GM19438 (cell line): ENCODE results near the gene ITPR3.

Experiments used
- ATAC-seq: cut with Tn5 transposase; IDR thresholded peaks from one replicate; pipeline ENCODE4 v1.9.1; 2021; ENCODE audit warnings: low read depth; ENCODE audit not compliant: unreplicated experiment

Gene ITPR3

DNA sequence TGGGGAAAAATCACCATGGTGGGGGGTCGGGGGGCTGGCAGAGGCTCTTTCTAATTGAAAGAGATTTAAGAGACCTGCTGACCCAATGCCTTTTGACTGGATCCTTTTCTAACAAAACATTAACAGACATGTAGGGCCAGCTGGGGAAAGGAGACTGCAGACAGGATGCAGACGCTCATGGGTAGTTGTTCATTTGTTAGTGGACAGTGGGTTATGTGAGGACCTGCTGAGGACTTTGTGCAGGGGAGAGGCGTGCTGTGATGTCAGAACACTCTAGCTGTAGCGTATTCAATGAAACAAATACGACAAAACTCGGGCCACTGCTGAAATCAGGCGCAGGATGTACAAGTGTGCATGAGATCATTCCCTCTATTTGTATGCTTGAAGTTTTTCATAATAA is 124.4 kb downstream of the ITPR3 start:
- ATAC-seq: no peak
